NCI-H510A treated with DMSO at 0.1 percent for 48 hours (cell line): ENCODE data around the gene MUC21.
"Not testable (repeated sequence)": the region's sequence is repeated elsewhere in the genome, so short reads cannot be mapped to it uniquely, and the experiment has no call there.

Experiments
- DNase-seq: peaks from one replicate; lab custom pipeline; 2025; lab: John Stamatoyannopoulos, UW

Gene MUC21

GRCh38 chr6:31009731-31010130, 26.2 kb downstream of the MUC21 start:
- no peak for DNase-seq

GRCh38 chr6:31010393-31011060, 27.0 kb downstream of the MUC21 start, which contains the start of gene MUC22:
TSS of gene MUC22 (plus strand) at chr6:31010474. CDS start at chr6:31010707, 233 bp downstream.
- no peak for DNase-seq

GRCh38 chr6:31011153-31011552, 27.6 kb downstream of the MUC21 start:
- no peak for DNase-seq

GRCh38 chr6:31016659-31017299, 33.3 kb downstream of the MUC21 start:
- DNase-seq = no peak

GRCh38 chr6:31017436-31017835, 33.9 kb downstream of the MUC21 start:
- DNase-seq = not testable (repeated sequence)

GRCh38 chr6:31020057-31020456, 36.5 kb downstream of the MUC21 start:
- no peak for DNase-seq

GRCh38 chr6:31020631-31021255, 37.2 kb downstream of the MUC21 start:
- not testable (repeated sequence) for DNase-seq

GRCh38 chr6:31021705-31022531, 38.4 kb downstream of the MUC21 start:
- not testable (repeated sequence) for DNase-seq

- no peak for DNase-seq
Observed at GRCh38 chr6:31025595-31025994, 42.1 kb downstream of the MUC21 start.

- no peak for DNase-seq
Observed at GRCh38 chr6:31031095-31031494, 47.6 kb downstream of the MUC21 start.

- DNase-seq = no peak
Observed at GRCh38 chr6:31033075-31033474, 49.6 kb downstream of the MUC21 start.

GRCh38 chr6:31035862-31036497, 52.5 kb downstream of the MUC21 start:
- DNase-seq = no peak

- no peak for DNase-seq
Observed at GRCh38 chr6:31037169-31037568, 53.7 kb downstream of the MUC21 start.

- no peak for DNase-seq
Observed at GRCh38 chr6:31037682-31038081, 54.2 kb downstream of the MUC21 start.

- DNase-seq = no peak
Observed at GRCh38 chr6:31038559-31038958, 55.0 kb downstream of the MUC21 start.
